Spinal cord (tissue), 10 donors: Measurements from ENCODE around the gene TNNC1. TPM values are rescaled to one million over a fixed set of nuclear protein-coding genes. Genes with fewer than 3 reads are reported as not detected.

Experiments
- DNase-seq, 6 donors: peaks; one replicate each; pipeline versions ENCODE4 v3.0.0 to v3.0.0-alpha.2; 2013 to 2015; ENCODE audit warnings: low spot score in 6 of 6, low read depth in 4 of 6
- H3K27ac ChIP-seq: one replicate; pipeline ENCODE4 v1.5.1; 2013; ENCODE audit warnings: low read depth, low read length, control low read depth
- H3K27me3 ChIP-seq: one replicate; pipeline ENCODE4 v1.6.1; 2013; ENCODE audit warnings: low read length; ENCODE audit not compliant: control insufficient read depth, insufficient read depth
- H3K36me3 ChIP-seq: one replicate; pipeline ENCODE4 v1.6.1; 2013; ENCODE audit warnings: low read length; ENCODE audit not compliant: control insufficient read depth, insufficient read depth
- H3K4me1 ChIP-seq: one replicate; pipeline ENCODE4 v1.6.1; 2013; ENCODE audit warnings: low read length; ENCODE audit not compliant: control insufficient read depth, insufficient read depth
- H3K4me3 ChIP-seq: one replicate; pipeline ENCODE4 v1.5.1; 2013; ENCODE audit warnings: low read depth, low read length, control low read depth
- H3K9me3 ChIP-seq: one replicate; pipeline ENCODE4 v1.6.1; 2013; ENCODE audit warnings: low read length; ENCODE audit not compliant: control insufficient read depth, insufficient read depth
- WGBS: methylation state at CpG from one replicate; pipeline ENCODE4 v1.1.5; 2013; ENCODE audit warnings: missing lambda C conversion rate; ENCODE audit not compliant: insufficient coverage; 5-methylcytosine and 5-hydroxymethylcytosine counted together
- polyA plus RNA-seq, 2 donors: library from polyadenylated mRNA; unstranded; fragments of 120-200 nt; gene quantifications; one replicate each; pipeline ENCODE4 v1.2.1, GENCODE V29; 2013; ENCODE audit not compliant: insufficient read length in 2 of 2
- total RNA-seq, 2 donors: library from RNA; depleted of rRNA in 1 of 2; stranded (reverse); fragments of 120-200 nt in 1 of 2; fragments of >200 nt in 1 of 2; gene quantifications; one replicate each; pipeline versions ENCODE4 v1.2.3 to v1.2.4, GENCODE V29; 2013 to 2014
- donor health status: healthy.

Gene TNNC1
- total and polyA plus RNA-seq, 4 donors = 3.3 to 17.9 (median 6.1) TPM; not detected in 1

GRCh38 chr3:52477076-52477795 is 23.4 kb upstream of the TNNC1 start:
- 99% methylated on average over 15 of the region's 16 CpGs for WGBS
- Histone ChIP-seq H3K4me3 (no peak overlapping the region), H3K27ac (no peak overlapping the region), H3K36me3 (peaks cover 98% of the 10 kb centered on the region), H3K9me3 (no peaks in the 10 kb centered on the region), H3K4me1 (peaks cover 12% of the 10 kb centered on the region), H3K27me3 (no peaks in the 10 kb centered on the region)
- no peak for DNase-seq

- Histone ChIP-seq H3K4me1 (peaks cover 5% of the 10 kb centered on the region), H3K27ac (no peak overlapping the region), H3K36me3 (peaks cover 80% of the 10 kb centered on the region), H3K27me3 (no peaks in the 10 kb centered on the region), H3K9me3 (no peaks in the 10 kb centered on the region), H3K4me3 (no peak overlapping the region)
- DNase-seq = no peak
- whole genome bisulfite sequencing = 89% methylated on average over 2 of the region's 5 CpGs
Observed at GRCh38 chr3:52473026-52473425, 19.2 kb upstream of the TNNC1 start.

GRCh38 chr3:52472239-52473000 is 18.6 kb upstream of the TNNC1 start:
- Histone ChIP-seq H3K36me3 (peaks cover 76% of the 10 kb centered on the region), H3K27ac (no peak overlapping the region), H3K27me3 (no peaks in the 10 kb centered on the region), H3K4me3 (no peak overlapping the region), H3K4me1 (peaks cover 6% of the 10 kb centered on the region), H3K9me3 (no peaks in the 10 kb centered on the region)
- DNase-seq = no peak
- WGBS = 93% methylated on average over 10 of the region's 14 CpGs

GRCh38 chr3:52471371-52472238 is 17.8 kb upstream of the TNNC1 start:
- Histone ChIP-seq H3K27me3 (no peaks in the 10 kb centered on the region), H3K27ac (no peak overlapping the region), H3K36me3 (peaks cover 73% of the 10 kb centered on the region), H3K4me3 (no peak overlapping the region), H3K9me3 (no peaks in the 10 kb centered on the region), H3K4me1 (peaks cover 6% of the 10 kb centered on the region)
- DNase-seq = peak in 3 of 6 donors; percentile 11 to 48 (median 44)
- 70% methylated on average over 26 of the region's 26 CpGs for WGBS

GRCh38 chr3:52470920-52471319 is 17.1 kb upstream of the TNNC1 start:
- DNase-seq = no peak
- Histone ChIP-seq H3K27me3 (no peaks in the 10 kb centered on the region), H3K36me3 (peaks cover 72% of the 10 kb centered on the region), H3K9me3 (no peaks in the 10 kb centered on the region), H3K4me1 (peaks cover 6% of the 10 kb centered on the region), H3K4me3 (no peak overlapping the region), H3K27ac (no peak overlapping the region)
- WGBS = 94% methylated on average over 3 of the region's 4 CpGs

- Histone ChIP-seq H3K4me3 (no peak overlapping the region), H3K36me3 (peaks cover 71% of the 10 kb centered on the region), H3K4me1 (peaks cover 8% of the 10 kb centered on the region), H3K9me3 (no peaks in the 10 kb centered on the region), H3K27me3 (no peaks in the 10 kb centered on the region), H3K27ac (no peak overlapping the region)
- peak in 2 of 6 donors; percentile 50 to 58 for DNase-seq
- WGBS = 71% methylated on average over 4 of the region's 5 CpGs
Observed at GRCh38 chr3:52469001-52469400, 15.2 kb upstream of the TNNC1 start.

- peaks cover 8% of the 10 kb centered on the region for H3K4me1 ChIP-seq
- H3K27ac ChIP-seq = no peak overlapping the region
- H3K27me3 ChIP-seq = no peaks in the 10 kb centered on the region
- WGBS = 80% methylated on average over 2 of the region's 9 CpGs
- H3K36me3 ChIP-seq = peaks cover 68% of the 10 kb centered on the region
- no peaks in the 10 kb centered on the region for H3K9me3 ChIP-seq
- H3K4me3 ChIP-seq = no peak overlapping the region
- DNase-seq = no peak
Observed at GRCh38 chr3:52468336-52468735, 14.5 kb upstream of the TNNC1 start.

GRCh38 chr3:52463416-52463815 is 9.6 kb upstream of the TNNC1 start:
- 93% methylated on average over 3 of the region's 5 CpGs for WGBS
- Histone ChIP-seq H3K4me3 (no peak overlapping the region), H3K9me3 (no peaks in the 10 kb centered on the region), H3K27ac (no peak overlapping the region), H3K36me3 (peaks cover 64% of the 10 kb centered on the region), H3K4me1 (peaks cover 6% of the 10 kb centered on the region), H3K27me3 (no peaks in the 10 kb centered on the region)
- no peak for DNase-seq

- H3K36me3 ChIP-seq = peaks cover 66% of the 10 kb centered on the region
- no peak for DNase-seq
- peaks cover 13% of the 10 kb centered on the region for H3K4me1 ChIP-seq
Observed at GRCh38 chr3:52461874-52462273, 8.0 kb upstream of the TNNC1 start.

More at GRCh38 chr3:52461874-52462273, 8.0 kb upstream of the TNNC1 start:
- Histone ChIP-seq H3K4me3 (no peak overlapping the region), H3K27me3 (no peaks in the 10 kb centered on the region), H3K9me3 (no peaks in the 10 kb centered on the region), H3K27ac (no peak overlapping the region)
- WGBS = 89% methylated on average over 1 of the region's 6 CpGs
